GM21737 (cell line): ENCODE data around the gene APOBEC3C.
"Not testable (repeated sequence)": the region's sequence is repeated elsewhere in the genome, so short reads cannot be mapped to it uniquely, and the experiment has no call there.

Experiments
- ATAC-seq: cut with Tn5 transposase; IDR thresholded peaks from one replicate; pipeline ENCODE4 v1.9.1; 2021; ENCODE audit warnings: mild to moderate bottlenecking, moderate library complexity; ENCODE audit not compliant: unreplicated experiment

The APOBEC3C gene

DNA sequence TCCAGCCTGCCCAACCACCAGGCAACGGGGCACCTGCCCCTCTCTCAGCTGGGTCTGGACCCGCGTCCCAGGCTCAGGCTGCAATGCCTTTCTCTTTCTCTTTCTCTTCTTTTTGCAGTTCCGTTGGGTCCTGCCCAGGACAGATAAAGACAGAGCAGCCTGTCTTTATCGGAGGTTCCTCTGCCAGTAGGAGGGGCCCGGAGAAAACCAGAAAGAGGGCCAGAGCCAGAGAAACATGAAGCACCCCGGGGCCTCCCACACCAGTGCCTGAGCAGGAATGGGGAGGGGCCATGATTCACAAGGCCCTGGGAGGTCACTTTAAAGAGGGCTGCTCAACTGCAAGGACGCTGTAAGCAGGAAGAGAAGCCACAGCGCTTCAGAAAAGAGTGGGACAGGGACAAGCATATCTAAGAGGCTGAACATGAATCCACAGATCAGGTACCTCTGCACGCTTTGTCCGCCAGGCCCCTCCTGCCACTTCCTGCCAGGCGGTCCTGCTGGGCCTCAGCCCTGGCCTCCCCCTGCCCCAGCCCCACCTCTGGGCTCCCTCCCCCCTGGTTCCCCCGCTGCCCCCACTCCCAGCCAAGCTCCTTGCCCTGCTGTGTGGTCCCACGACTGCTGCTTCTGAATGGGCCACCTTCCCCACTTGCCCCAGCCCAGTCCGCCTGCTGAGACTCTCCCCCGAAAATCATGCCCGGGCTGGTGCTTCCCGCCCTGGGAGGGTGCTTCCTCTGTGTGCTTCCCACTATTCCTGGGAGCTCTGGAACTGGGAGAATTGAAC lies at the start of gene APOBEC3C:
Gene APOBEC3C, plus strand, starts transcription at position 316 of the 781 bp plus-strand sequence. Its CDS starts 106 bp downstream, at position 422.
- ATAC-seq = peak; percentile 81

DNA sequence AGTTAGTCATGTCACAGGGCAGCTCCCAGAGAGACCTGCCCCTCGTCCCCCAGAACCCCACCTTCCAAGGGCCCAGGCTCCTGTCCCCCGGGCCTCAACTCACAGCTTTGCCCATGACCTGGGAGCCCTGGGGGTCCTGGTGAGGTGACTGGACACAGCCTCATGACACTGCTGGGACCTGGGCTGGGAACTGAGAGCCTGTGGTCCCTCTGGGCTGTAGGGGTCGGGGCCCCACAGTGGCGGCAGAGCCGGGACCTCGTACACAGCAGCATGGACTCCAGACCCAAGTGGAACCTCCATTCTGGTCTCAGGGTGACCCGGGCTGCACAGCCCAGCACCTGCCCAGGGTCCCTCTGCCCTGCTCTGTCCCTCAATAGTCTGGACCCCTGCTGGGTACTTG lies 49.8 kb upstream of the APOBEC3C start:
- no peak for ATAC-seq

DNA sequence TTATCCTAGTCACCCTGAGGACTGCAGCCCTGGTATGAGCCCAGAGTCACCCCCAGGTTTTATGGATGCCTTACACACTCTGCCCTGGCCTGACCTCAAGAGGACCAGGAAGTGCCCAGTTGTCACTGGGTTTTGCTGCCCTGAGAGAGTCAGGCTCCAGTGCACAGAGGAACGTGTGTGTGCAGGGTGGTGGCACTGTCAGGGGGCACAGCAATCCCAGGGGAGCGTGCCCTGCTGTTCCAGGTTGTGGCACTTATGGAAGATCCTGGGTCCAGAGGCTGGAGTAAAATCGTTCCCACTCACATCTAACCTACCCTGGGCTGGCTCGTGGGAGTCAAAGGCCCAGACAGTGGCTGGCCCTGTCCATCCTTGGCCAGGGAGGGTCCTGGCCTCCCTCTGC lies 49.1 kb upstream of the APOBEC3C start:
- ATAC-seq = no peak

DNA sequence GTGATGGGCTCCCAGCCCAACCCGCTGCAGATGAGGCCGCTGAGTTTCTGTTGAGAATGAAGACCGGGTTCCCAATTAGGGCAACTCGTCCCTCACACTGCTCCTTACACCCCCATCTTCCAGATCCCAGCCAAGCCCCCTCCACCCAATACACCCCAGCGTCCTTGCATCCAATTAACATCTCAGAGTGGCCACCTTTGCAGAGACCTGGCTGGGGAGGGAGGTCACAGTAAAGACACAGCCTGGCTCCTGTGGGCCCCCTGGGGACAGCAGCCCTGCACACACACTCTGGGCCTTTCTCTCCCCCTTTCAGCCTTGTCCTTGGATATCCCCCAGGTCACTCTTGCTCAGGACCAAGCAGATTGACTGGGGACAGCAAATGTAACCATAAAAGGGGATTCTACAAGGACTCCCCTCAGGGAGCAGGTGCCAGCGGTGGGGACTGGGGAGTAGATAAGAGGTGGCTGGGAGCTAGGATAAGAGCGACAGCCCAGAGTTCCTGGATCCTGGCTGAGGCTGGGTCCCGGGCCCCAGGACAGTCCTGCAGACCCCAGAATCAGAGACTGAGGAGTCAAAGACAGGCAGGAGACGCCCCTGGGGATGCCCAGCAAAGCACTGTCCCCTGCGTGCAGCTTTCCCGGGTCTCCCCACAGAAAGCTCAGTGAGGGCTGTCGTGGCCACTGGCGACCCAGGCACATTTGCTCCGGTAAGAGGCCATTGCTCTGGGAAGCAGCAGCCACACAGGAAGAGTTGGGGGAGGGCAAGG lies 48.3 kb upstream of the APOBEC3C start:
- ATAC-seq = no peak

DNA sequence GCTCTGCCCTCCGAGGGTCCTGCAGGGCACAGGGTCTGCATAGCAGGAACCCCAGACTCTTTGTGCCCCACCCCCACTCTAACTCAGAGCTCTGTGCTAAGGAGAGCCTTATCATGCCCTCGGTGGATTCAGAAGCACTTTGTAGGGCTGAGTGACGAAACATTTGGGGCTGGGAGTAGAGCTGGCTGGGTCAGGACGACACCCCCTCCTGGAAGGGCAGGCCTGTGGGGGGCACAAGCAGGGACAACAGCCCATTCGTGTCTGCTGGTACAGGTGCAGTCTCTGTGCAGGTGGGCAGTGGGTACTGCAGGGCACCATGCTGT lies 47.7 kb upstream of the APOBEC3C start:
- no peak for ATAC-seq

DNA sequence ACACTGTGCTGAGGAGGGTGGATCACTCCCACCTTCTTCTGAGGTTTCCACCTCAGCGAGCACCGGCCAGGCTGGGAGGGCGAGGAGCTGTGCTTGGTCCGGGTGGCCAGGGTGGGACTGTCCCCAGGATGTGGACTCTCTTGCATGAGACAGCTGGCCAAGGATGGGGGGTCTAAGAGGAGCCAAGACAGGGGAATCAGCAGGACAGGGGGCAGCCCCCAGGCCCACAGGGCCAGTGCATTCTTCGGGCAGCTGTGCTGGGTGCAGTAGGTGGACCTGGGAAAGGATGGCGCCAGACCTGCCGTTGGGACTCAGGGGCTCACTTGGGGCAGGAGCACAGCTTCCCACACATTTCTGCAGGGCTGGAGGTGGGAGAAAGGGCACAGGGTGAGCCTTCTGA lies 47.1 kb upstream of the APOBEC3C start:
- no peak for ATAC-seq

DNA sequence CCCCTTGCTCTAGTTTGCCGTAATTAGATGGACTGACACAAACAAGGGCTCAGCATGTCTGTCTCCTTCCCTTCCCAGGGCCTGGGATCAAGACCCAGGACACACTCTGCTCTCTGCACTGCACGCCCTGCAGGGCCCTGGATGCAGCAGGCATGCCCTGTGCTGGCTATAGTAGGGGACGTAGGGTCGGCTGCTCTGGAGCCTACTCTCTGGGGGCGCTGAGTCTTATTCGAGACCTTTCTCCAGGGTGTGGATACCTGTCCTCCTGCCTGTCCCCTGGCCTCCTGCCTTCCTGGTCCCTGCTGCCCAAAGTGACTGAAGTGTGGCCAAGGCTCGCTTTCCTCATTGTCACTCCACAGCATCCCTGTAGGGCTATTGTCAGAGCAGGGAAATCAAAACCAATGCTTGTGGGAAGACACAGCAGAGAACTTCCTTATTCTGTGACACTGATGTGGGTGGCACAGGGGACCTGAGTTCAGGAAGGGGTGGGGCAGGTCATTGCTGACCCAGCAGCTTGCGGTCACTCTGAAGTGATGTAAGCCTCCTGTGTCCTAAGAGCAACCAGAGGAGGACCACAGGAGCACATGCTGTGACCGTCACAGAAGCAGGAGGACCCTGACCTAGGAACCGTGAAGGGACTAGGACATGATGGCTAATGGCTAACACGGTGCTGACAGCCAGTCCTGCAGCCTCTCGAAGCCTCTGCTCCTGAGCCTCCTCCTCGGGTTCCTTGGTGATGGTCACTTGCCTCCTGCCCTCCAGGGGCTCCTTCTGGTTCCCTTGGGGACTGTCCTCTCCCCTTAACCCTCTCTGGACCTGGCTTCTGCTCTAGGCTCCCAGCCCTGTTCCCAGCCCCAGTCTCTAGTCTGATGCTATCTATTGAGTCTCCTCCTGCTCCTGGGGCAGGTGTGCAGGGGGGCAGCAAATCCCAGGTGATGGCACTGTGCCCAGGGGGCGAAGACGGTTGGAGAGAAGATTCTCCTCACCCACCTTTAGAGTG lies 46.3 kb upstream of the APOBEC3C start:
- no peak for ATAC-seq

DNA sequence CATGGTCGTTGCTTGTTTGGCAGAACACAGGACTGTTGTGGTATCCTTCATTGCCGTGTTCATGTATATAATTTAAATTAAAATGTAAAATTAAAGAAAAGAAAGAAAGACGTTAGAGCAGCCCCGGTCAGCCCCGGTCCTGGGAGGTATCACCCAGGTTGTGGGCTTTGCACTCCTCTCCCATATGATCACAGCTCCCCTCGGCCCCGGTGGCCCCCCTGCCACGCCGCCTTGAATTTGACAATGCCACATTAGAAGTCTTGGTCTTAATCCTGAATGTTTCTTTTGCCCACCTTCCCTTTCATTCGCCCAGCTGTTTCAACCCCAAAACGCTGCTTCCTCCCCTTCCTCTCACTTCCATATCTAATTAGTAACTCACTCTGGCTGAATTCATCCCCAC lies 45.3 kb upstream of the APOBEC3C start:
- no peak for ATAC-seq

DNA sequence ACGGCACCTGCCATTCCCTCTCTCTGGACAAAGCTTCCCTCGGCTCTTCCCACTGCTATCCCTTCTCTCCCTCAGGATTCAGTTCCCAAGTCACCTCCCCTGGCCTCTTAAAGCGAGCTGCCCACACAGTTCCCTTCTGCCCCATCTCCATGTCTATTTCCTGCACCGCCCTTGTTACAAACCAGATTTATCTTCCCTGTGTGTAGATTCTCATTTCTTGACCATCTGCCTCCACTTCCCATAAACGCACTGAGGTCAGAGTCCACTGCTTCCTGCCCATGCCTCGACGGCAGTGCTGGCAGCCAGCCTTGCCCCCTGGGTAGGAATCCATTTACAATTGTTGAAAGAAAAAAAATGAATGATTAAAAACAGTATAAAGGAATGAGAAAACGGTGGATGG lies 43.5 kb upstream of the APOBEC3C start:
- no peak for ATAC-seq

DNA sequence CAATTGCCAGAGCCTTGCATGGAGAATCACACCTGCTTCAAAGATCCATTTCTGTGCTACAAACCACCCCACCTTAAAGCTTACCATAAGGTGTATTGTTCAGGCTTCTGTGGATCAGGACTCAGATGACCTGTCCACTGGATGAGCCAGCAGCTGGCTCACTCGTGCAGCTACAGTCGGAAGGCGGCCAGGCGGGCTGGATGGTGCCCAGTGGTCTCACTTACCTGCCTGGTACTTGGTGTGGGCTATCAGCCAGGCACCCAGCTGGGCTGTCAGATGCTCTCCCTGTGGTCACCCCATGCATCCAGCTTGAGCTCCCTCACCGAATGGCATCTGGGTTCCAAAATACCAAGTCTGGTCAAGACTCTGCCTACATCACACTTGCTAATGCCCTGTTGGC lies 42.9 kb upstream of the APOBEC3C start:
- ATAC-seq = no peak

DNA sequence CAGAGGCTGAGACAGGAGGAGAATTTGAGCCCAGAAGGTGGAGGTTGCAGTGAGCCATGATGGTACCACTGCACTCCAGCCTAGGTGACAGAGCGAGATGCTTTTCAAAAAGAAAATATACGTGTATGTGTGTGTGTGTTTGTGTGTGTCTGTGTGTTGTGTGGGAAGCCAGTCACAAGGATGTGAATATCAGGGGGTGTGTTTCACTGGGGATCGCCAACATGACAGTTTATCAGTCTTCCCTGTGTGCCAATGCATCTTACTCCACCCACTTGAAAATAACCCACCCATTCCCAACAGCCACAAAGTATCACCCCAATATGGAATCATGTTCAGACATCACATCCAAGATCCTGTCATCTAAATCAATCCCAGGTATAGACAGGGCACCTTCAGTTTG lies 42.3 kb upstream of the APOBEC3C start:
- ATAC-seq = no peak

DNA sequence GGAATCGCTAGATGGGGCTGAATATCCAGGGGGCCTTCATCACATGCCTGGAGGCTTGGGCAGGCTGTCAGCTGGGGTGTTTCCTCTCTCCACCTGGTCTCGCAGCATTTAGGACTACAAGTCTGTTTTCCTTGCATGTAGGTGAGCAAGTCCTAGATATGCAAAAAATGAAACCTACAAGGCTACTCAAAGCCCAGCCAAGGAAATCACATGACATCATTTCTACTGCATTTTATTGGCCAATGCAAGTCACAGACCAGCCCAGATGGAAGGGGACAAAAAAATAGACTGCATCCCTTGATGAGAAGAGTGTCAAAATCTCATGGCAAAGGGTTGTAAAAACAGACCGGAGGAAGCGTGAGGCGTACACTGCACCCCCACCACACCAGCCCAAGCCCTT lies 41.5 kb upstream of the APOBEC3C start:
- ATAC-seq = no peak

DNA sequence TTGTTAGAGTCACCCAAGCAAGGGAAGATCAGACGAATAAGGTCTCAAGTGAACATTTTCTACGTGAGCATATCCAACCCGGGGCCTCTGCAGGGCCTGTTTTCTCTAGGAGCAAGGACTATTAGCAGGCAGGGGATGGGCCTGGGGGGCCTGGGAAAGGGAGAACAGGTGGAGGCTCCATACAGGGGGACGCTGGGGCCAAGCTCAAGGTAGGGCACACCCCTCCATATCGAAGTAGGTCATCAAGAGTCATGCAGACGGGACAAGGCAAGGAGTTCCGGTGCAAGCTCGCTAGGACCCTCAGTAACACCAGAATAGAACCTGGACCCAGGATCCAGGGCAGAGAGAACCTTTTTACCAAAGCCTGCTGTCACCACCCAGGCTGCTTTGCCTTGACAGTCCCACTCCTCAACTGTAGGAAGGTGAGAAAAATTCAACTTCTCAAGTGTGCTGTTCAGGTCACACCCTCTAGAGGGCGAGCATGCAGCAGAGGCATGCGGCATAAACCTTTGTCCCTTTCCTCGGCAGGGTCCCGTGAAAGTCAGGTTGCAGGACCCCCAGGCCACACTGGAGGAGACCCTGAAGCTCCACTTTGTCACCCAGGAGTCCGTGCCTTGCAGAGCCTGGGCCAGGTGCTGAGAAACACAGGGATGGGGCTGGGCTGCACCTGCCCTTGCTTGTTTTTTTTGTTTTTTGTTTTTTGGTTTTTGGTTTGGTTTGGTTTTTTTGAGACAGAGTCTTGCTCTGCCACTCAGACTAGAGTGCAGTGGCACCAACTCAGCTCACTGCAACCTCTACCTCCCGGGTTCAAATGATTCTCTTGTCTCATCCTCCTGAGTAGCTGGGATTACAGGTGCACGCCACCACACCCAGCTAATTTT lies 40.5 kb upstream of the APOBEC3C start:
- no peak for ATAC-seq

DNA sequence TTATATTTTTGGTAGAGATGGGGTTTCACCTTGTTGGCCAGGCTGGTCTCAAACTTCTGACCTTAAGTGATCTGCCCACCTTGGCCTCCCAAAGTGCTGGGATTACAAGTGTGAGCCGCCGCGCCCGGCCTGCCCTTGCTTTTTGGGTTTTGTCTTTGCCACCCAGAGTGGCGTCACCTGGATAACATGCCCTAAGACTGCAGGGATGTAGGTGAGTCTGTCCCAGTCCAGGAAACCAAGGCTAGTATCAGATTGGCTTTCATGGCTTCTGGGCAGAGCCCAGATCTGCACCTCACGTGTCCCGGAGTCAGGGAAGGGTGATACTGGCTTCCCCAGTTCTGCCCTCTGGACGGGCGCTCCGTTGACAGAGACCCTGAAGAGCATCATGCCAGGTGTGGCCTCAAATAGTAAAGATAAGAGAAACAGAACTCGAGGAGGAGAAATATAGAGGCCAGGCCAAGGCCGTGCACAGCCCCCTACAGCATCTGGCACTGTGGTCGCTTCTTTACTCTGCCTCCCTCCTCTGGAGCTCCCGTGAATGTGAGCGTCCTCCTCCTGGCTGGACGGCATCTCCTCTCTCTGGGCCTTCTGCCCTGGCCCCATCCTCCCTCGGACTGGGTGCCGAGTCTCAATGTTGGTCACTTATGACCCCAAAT lies 39.8 kb upstream of the APOBEC3C start:
- ATAC-seq = no peak

DNA sequence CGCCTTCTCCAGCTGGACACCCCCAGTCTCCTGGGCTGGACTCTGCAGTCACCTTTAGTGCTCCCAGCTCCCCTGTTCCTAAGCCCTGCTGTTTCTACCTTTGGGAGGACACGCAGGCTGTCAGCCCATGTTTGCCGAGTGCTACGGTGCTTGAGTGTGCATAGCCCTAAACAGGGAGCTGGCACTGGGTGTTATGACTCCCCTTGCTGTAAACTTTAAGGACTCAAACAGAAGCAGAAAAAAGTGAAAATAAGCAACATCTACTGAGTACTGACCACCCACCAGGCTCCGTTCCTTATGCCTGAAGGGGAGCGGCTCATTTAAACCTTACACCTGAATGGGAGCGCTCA lies 39.3 kb upstream of the APOBEC3C start:
- no peak for ATAC-seq

DNA sequence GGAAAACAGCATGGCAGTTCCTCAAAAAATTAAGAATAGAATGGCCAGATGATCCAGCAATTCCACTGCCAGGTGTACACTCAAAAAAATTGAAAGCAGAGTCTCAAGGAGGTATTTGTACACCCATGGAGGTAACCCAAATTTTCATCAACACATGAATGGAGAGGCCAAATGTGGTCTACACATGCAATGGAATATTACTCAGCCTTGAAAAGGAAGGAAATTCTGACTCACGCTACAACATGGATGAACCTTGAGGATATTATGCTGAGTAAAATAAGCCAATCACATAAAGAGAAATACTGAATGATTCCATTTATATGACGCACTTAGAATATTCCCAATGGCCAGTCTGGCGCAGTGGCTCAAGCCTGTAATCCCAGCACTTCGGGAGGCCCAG lies 36.8 kb upstream of the APOBEC3C start:
- not testable (repeated sequence) for ATAC-seq

DNA sequence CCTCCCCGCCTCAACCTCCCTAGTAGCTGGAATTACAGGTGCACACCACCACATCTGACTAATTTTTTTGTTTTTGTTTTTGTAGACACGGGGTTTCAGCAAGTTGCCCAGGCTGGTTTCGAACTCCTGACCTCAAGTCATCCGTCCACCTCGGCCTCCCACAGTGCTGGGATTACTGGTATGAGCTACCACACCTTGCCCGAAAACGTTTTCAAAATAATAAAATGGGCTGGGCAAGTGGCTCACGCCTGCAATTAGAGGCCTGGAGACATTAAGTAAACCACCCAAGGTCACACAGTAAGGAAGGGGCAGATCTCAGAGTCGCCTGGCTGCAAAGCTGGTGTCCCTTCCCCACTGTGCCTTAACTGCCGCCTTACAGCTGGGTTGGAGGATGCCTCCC lies 33.5 kb upstream of the APOBEC3C start:
- ATAC-seq = not testable (repeated sequence)

DNA sequence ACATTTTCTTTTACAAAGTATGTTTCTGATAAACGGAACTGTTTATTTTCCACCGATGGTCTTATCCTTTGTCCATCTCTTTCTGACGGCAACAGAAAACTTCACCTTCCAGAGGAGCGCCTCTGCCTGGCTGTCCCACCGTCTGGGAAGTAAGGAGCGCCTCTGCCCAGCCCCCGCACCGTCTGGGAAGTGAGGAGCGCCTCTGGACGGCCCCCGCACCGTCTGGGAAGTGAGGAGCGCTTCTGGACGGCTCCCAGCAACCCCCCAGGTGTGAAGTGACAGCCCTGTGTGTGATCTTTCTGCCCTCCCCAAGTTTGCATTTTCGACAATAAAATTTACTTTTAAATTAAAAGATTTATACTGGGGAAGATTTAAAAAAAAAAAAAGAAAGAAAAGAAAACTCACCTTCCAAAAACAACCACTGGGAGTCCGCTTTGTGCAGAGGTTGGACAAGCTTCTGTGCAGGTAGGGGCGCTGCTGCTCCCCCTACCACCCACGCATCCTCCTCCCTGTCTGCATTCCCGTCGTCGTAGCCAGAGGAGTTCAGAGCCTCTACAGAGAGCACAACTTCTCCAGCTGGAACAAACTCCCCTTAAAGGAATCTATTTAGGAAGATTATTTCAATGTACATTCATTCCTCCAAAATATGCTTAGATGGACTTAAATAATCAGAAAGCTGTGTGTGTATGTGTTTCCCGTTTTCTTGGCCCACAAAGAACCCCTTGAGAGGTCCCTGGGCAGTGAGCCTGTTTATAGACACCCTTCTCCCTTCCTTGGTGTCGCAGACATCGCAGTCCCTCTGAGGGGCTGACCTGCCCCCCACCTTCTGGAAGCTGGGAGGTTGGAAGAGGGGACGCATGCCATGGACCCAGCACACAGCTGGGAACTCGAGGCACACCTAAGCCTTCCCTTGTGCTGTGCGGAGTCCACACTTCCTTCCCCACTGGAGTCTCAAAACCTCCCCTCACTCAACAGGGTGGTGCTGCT lies 32.8 kb upstream of the APOBEC3C start:
- ATAC-seq = no peak
